Pancreas (tissue), 10 donors: ENCODE data around the gene BSND. TPM values are rescaled to one million over a fixed set of nuclear protein-coding genes. Genes with fewer than 3 reads are reported as not detected.

Experiments used
- ATAC-seq, 4 donors: fragments of 200-7000 bp; cut with Tn5 transposase; one replicate each; pipeline versions ENCODE4 v1.8.0 to v1.9.1; 2020; ENCODE audit warnings: mild to moderate bottlenecking in 4 of 4, moderate library complexity in 4 of 4
- DNase-seq, 6 donors: peaks; one replicate each; pipeline ENCODE4 v3.0.0-alpha.2; 2020
- FAIRE-seq: peaks from 2 replicates; lab custom pipeline; 2012; peaks lifted over from hg19 to GRCh38; lab: Jason Lieb, UNC
- H3K27ac ChIP-seq, 4 donors: fragments of 200-600 bp; sonication (generic); 1 replicate in 3 of 4; 2 replicates in 1 of 4; pipeline versions ENCODE4 v1.5.0 to v1.8.0; 2020
- H3K27me3 ChIP-seq, 4 donors: fragments of 200-600 bp; one replicate each; pipeline ENCODE4 v1.8.0; 2021
- H3K36me3 ChIP-seq, 3 donors: fragments of 200-600 bp; sonication (generic) in 1 of 3; one replicate each; pipeline versions ENCODE4 v1.5.0 to v1.8.0; 2020 to 2021
- H3K4me1 ChIP-seq, 3 donors: fragments of 200-600 bp; one replicate each; pipeline ENCODE4 v1.8.0; 2021
- H3K4me3 ChIP-seq, 4 donors: fragments of 200-600 bp; sonication (generic) in 2 of 4; one replicate each; pipeline versions ENCODE4 v1.5.0 to v1.8.0; 2020 to 2021
- H3K9me3 ChIP-seq, 4 donors: fragments of 200-600 bp; one replicate each; pipeline ENCODE4 v1.8.0; 2021
- CTCF ChIP-seq, 4 donors: fragments of 200-600 bp; sonication (generic) in 3 of 4; IDR thresholded peaks; one replicate each; pipeline versions ENCODE4 v1.5.0 to v1.8.0; 2021; ENCODE audit warnings: antibody characterized with exemption in 4 of 4
- WGBS, 2 donors: extraction: QIAGEN DNeasy Blood & Tissue Kit; methylation state at CpG; one replicate each; pipeline ENCODE4 v1.1.7; 2013; 5-methylcytosine and 5-hydroxymethylcytosine counted together
- intact Hi-C, 3 donors: fragments of 100-400 bp; cut with DNase I; formaldehyde crosslinking; loops; one replicate each; pipeline versions ENCODE4 v1.11.1 to v1.14.2; 2022
- polyA plus RNA-seq, 2 donors: library from polyadenylated mRNA; stranded (reverse); fragments of 200-250 nt; gene quantifications; one replicate each; pipeline ENCODE4 v1.2.3, GENCODE V29; 2013
- total RNA-seq, 6 donors: library from RNA; stranded (reverse); fragmentation: NEBNext Ultra II Directional in 4 of 6; extraction: Animal tissue kit (Norgen Biotek cat#: 25700) in 4 of 6; gene quantifications; one replicate each; pipeline versions ENCODE4 v1.2.1 to v1.2.4, GENCODE V29; 2021 to 2023
- donor health status: healthy with polysubstance abuse.
- donor health status: DM: no; HTN: no; CAD: no; lungs with moderate emphysema.
- donor health status: DM: no; HTN: no; CAD: no.
- donor health status: control.
- donor health status: control.
- donor health status: Bipolar disorder and iron deficiency.
- donor health status: DM: yes; HTN: yes; CAD: no.
- donor health status: DM: no; HTN: no; CAD: no.
- donor health status: DM: no; HTN: no; CAD: no.
- donor health status: DM: yes; HTN: yes; CAD: no.

BSND gene
- total and polyA plus RNA-seq, 8 donors = 0.02 to 0.04 TPM; not detected in 6

DNA sequence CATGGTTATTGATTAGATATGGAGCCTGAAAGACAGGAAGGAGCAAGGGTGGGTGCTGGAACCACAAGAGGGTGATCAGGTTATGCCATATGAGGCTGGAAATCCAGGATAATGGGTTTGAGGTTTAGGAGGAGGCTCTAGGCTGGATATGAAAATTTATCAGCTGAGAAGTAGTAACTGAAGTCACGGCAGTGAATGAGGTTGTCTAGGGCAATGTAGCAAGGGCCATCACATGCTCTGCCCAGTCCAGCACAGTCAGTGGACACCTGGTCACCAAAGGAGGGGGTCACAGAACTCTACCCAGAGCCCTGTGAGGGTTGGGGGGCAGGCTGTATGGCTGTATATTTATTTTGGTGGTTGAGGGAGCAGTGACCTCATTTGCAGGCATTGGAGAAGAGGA lies 28.9 kb upstream of the BSND start:
- no peak for TF ChIP-seq CTCF (IDR thresholded peaks at IDR 0.05)
- FAIRE-seq (no peak), ATAC-seq (no peak), DNase-seq (no peak)
- no peaks in the 10 kb centered on the region for H3K27me3 ChIP-seq
- H3K27ac ChIP-seq = no peak overlapping the region
- no peaks in the 10 kb centered on the region for H3K9me3 ChIP-seq
- H3K4me3 ChIP-seq = no peak overlapping the region
- no peaks in the 10 kb centered on the region for H3K36me3 ChIP-seq
- WGBS, 2 donors = 84 to 85% methylated on average over 1 of the region's 1 CpG
- intact Hi-C loops = no loop called here
- H3K4me1 ChIP-seq = peaks cover 0 to 2% (median 0%) of the 10 kb centered on the region in 3 donors

GRCh38 chr1:54970901-54971300 lies 27.8 kb upstream of the BSND start:
- FAIRE-seq (no peak), ATAC-seq (no peak), DNase-seq (no peak)
- Histone ChIP-seq H3K9me3 (no peaks in the 10 kb centered on the region), H3K4me1 (peaks cover 0 to under 1% (median 0%) of the 10 kb centered on the region in 3 donors), H3K4me3 (no peak overlapping the region), H3K27ac (no peak overlapping the region), H3K36me3 (no peaks in the 10 kb centered on the region), H3K27me3 (no peaks in the 10 kb centered on the region)
- 63 to 67% methylated on average over 5 of the region's 5 CpGs for WGBS, 2 donors
- intact Hi-C loops = no loop called here
- TF ChIP-seq CTCF (IDR thresholded peaks at IDR 0.05) = no peak

- 38 to 44% methylated on average over 7 of the region's 7 CpGs for WGBS, 2 donors
- ATAC-seq = peak; percentile 34 to 71 (median 52)
Observed at GRCh38 chr1:54971317-54971791, 27.4 kb upstream of the BSND start.

GRCh38 chr1:54972436-54972835 lies 26.3 kb upstream of the BSND start:
- Histone ChIP-seq H3K36me3 (no peaks in the 10 kb centered on the region), H3K9me3 (no peaks in the 10 kb centered on the region), H3K4me1 (no peaks in the 10 kb centered on the region), H3K27me3 (no peaks in the 10 kb centered on the region), H3K27ac (no peak overlapping the region), H3K4me3 (no peak overlapping the region)
- FAIRE-seq = no peak
- intact Hi-C loops = no loop called here
- WGBS, 2 donors = 69 to 76% methylated on average over 4 of the region's 4 CpGs
- no peak for ATAC-seq
- no peak for TF ChIP-seq CTCF (IDR thresholded peaks at IDR 0.05)
- no peak for DNase-seq

More at GRCh38 chr1:54971317-54971791, 27.4 kb upstream of the BSND start:
- FAIRE-seq = no peak
- H3K4me1 ChIP-seq = no peaks in the 10 kb centered on the region
- intact Hi-C loops = no loop called here
- no peak for DNase-seq
- no peaks in the 10 kb centered on the region for H3K36me3 ChIP-seq
- H3K4me3 ChIP-seq = no peak overlapping the region
- TF ChIP-seq CTCF (IDR thresholded peaks at IDR 0.05) = no peak
- H3K27ac ChIP-seq = no peak overlapping the region
- H3K27me3 ChIP-seq = no peaks in the 10 kb centered on the region
- H3K9me3 ChIP-seq = no peaks in the 10 kb centered on the region

- intact Hi-C loops = no loop called here
- ATAC-seq (peak; percentile 53 to 84 (median 76)), DNase-seq (peak in 1 of 6 donors; percentile 31), FAIRE-seq (no peak)
- H3K4me1 ChIP-seq = no peaks in the 10 kb centered on the region
- no peaks in the 10 kb centered on the region for H3K9me3 ChIP-seq
- H3K36me3 ChIP-seq = no peaks in the 10 kb centered on the region
- WGBS, 2 donors = 43 to 48% methylated on average over 5 of the region's 5 CpGs
- H3K27me3 ChIP-seq = no peaks in the 10 kb centered on the region
- H3K4me3 ChIP-seq = no peak overlapping the region
- TF ChIP-seq CTCF (IDR thresholded peaks at IDR 0.05) = no peak
- H3K27ac ChIP-seq = no peak overlapping the region
Observed at GRCh38 chr1:54973205-54973921, 25.4 kb upstream of the BSND start.
